SH-SY5Y (cell line): Measurements from ENCODE around the gene DPH6.

ENCODE experiments used
- GATA2 ChIP-seq: IDR thresholded peaks from 2 replicates; pipeline ENCODE4 v1.6.1; 2011; ENCODE audit warnings: mild to moderate bottlenecking, low read depth, low read length
- GATA3 ChIP-seq: IDR thresholded peaks from 2 replicates; pipeline ENCODE4 v1.6.1; 2011; ENCODE audit warnings: low read depth, mild to moderate bottlenecking, low read length, moderate library complexity

- TF ChIP-seq GATA2 (no peak), GATA3 (no peak)
These were observed 31.2 kb downstream of the DPH6 start for GRCh38 chr15:35514759-35515158.
